ENCODE data around the gene NTRK1.

The NTRK1 gene

GRCh38 chr1:156920233-156921052, 59.8 kb downstream of the NTRK1 start, which contains the start of gene LRRC71:
LRRC71 (plus strand) TSS chr1:156920632; CDS start chr1:156920804, 172 bp downstream.
- peak; percentile 94 for TF ChIP-seq CTCF (IDR thresholded peaks at IDR 0.05; ENCODE audit: insufficient read depth, missing control alignments)
- FAIRE-seq (no peak), DNase-seq (ENCODE audit: insufficient read length, low spot score) (peak; percentile 98)

- no peak for DNase-seq (ENCODE audit: insufficient read length, low spot score)
- FAIRE-seq: no peak
- TF ChIP-seq CTCF (IDR thresholded peaks at IDR 0.05; ENCODE audit: insufficient read depth, missing control alignments): no peak
Measured at GRCh38 chr1:156921053-156921529, 60.4 kb downstream of the NTRK1 start.

- DNase-seq (ENCODE audit: insufficient read length, low spot score) (no peak), FAIRE-seq (no peak)
- TF ChIP-seq CTCF (IDR thresholded peaks at IDR 0.05; ENCODE audit: insufficient read depth, missing control alignments): no peak
Measured at GRCh38 chr1:156922986-156923669, 62.5 kb downstream of the NTRK1 start.

DNA sequence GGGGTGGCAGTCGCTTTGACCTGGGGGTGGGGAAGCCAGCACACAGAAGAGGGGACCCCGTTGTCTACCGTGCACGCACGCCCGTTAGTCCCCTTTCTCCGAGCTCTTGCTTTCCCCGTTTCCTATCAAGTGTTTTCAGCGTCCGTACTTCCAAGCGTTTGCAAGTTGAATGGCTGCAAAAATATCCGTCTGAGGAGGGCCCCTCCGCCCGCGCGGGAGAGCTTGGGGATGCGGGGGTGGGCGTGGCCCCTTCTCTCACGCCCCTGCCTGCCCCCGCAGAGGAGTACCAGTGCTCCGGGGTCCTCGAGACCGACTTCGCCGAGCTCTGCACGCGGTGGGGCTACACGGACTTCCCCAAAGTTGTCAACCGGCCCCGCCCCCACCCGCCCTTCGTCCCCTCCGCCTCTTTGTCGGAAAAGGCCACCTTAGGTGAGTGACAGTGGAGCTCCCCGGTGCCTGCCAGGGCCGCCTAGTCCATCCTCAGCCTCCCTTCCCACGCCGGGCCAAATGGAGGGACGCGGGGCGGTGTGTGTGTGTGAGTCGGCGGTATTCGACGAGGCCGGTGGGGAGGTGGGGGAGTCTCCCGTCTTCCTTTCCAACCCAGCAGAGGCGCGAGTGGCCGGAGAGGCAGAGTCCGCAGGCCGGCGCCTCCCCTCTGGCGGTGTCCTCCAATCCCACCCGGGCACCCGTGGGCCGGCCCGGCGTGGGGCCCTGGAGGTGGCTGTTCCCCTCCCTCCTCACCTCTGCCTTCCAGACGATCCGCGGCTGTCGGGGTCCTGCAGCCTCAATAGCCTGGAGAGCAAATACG, 63.2 kb downstream of the NTRK1 start:
- TF ChIP-seq CTCF (IDR thresholded peaks at IDR 0.05; ENCODE audit: insufficient read depth, missing control alignments): no peak
- no peak for FAIRE-seq
- no peak for DNase-seq (ENCODE audit: insufficient read length, low spot score)

GRCh38 chr1:156924478-156925153, 64.0 kb downstream of the NTRK1 start:
- no peak for TF ChIP-seq CTCF (IDR thresholded peaks at IDR 0.05; ENCODE audit: insufficient read depth, missing control alignments)
- DNase-seq (ENCODE audit: insufficient read length, low spot score): no peak
- FAIRE-seq: no peak

DNA sequence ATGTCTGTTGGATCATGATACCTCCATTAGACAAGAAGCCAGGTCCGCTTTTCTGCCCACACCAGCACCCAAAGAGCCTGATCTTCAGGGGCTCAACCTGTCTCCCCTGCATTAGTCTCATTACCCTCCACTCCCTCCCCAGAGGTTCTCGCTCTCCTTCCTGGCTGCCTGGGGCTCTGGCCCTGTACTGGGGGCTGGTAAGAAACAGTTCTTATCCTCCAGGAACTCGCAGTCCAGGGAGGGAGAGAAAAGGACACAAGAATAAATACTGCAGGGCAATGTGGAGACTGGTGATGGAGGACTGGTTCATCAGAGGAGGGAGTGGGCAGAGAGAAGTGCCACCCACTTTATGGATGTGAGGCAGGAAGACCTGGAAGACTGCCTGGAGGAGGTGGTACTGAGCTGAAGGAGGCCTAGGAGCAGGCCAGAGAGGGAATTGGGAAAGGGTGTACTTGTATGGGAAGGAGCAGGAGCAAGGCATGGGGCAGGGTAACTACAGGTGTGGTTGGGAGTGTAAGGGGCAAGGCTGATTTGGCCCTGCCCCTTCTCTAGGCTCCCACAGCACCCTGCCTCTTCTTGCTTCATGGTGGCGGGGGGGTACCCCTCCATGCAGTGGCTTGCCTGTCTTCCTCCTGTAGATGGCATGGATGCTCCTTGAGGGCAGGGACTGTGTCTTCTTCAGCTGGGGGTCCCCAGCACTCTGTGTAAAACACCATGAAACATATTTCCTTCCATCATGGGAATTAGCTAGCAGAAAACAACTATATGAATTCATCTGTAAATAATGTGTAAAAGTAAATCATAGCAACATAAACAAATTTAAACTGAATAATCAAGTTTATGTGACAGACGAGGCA, 64.7 kb downstream of the NTRK1 start:
- TF ChIP-seq CTCF (IDR thresholded peaks at IDR 0.05; ENCODE audit: insufficient read depth, missing control alignments): no peak
- no peak for DNase-seq (ENCODE audit: insufficient read length, low spot score)
- FAIRE-seq: no peak
